Stimulated activated CD4-positive, alpha-beta T cell treated with anti-CD3 and anti-CD28 coated beads, TNF-alpha, amount 100 ng/mL, for 24 hours (primary cell): ENCODE measurements around the gene CA12.
A peak's percentile ranks its signal among the peaks of the same experiment; 100 is the strongest.
"Not testable (repeated sequence)": the region's sequence is repeated elsewhere in the genome, so short reads cannot be mapped to it uniquely, and the experiment has no call there.

Experiments
- DNase-seq, 3 experiments: peaks; one replicate each; pipeline ENCODE4 v3.0.0-alpha.2; 2020; ENCODE audit warnings: low read depth in 3 of 3

CA12 gene

DNA sequence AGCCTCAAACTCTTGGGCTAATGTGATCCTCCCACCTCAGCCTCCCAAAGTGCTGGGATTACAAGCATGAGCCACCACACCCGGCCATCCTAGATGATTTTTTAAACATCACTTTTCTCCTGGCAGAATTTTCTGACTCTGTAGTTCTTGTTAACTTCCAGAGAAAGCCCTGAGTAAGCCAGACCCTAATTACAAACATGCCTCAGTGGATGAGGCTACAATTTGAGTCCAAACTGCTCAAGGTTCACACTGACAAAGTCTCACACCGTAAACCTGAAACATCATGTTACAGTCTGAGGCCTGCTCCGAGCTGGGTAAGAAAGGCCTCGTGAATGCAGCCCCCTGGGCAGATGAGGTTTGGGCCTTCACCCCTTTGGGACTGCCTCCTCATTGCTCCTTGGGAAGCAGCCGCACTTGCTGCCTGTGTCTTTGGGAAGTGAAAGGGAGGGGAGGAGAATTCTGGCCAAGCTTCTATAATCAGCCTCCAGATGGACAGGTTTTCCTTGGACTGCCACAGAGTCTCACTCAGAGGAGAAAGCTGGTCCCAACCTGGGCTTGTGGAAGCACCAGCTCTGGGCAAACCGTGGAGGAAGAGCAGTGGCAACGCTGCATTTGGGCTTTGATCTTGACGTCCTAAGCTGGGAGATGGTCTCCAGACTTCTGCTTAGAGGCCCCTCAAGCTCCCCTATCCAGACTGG is 46.0 kb downstream of the CA12 start:
- no peak for DNase-seq

DNA sequence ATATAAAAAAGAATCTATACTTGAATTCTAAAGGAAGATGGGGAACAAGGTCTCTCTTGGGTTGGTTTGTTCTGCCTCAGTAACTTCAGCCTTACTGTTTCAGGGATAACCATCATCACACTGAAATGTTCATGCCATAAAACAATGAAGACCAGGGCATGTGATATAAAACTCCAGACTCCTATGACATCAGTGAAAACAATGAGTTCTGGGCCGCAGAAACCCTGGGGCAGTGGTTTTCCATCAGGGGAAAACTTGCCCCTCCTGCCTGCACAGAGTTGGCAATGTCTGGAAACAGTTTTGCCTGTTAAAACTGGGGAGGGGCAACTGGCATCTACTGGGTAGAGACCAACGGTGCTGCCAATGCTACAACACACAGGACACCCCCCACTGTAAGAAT is 46.8 kb downstream of the CA12 start:
- no peak for DNase-seq

DNA sequence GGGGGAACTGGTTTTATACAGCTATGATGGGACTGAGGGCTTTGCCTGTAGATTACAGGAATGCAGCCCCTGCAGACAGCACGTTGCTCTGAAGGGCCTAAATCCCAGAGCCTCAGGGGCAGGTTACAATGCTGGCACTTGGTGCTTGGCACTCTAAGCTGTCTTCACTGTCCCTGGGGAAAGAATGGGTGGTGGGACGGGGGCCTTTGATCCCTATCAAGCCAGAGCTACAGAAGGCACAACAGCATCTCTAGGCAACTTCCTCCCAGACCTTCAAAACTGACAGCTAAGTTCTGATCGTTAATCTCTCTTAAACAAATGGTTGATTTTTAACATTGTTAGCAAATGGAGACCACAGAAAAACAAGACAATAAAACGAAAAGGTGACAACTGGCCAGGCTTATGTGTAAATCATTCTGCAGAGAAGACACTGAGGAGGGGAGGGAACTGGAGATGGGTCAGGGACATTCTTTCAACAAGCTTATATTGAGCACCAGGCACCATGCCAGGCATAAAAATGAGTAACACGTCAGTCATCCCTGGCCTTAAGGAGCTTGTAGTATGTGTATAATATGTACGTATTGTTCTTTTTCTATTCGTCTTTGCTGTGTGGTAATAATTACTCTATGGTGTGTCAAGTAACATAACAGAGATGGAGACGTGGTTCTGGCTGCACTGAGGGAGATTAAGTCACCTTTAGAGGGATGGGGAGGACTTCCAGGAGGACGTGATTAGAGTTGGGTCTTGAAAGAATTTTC is 49.1 kb downstream of the CA12 start:
- DNase-seq: no peak

GRCh38 chr15:63331456-63331855 is 50.2 kb downstream of the CA12 start:
- DNase-seq: no peak

DNA sequence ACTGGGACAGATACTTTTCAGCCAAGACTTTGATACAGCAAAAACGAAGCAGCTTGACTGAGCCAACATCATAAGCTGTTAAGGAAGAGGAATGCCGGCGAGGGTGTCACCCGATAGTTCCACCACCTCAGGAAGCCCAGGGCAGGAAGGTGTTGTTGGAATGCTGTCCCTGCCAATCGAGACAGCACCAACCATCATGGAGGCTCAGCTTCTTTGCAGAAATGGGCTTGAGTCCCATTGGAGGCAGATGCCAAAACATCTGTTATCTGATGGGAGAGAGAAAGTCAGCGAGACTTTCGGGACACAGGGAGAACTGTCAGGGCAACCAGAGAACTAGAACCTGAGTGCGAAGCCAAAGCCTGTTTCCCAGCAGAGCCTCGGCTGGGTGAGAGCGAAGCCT is 50.7 kb downstream of the CA12 start:
- no peak for DNase-seq

GRCh38 chr15:63329567-63330350 is 51.9 kb downstream of the CA12 start:
- DNase-seq: no peak

GRCh38 chr15:63327648-63328421 is 53.8 kb downstream of the CA12 start:
- no peak for DNase-seq

GRCh38 chr15:63324770-63325169 is 56.9 kb downstream of the CA12 start:
- peak in 1 of 3 experiments; percentile 9 for DNase-seq

GRCh38 chr15:63323798-63324563 is 57.7 kb downstream of the CA12 start:
- no peak for DNase-seq

GRCh38 chr15:63322541-63322940 is 59.1 kb downstream of the CA12 start:
- no peak for DNase-seq

GRCh38 chr15:63321462-63321861 is 60.2 kb downstream of the CA12 start:
- no peak for DNase-seq

- DNase-seq: not testable (repeated sequence)
Observed at GRCh38 chr15:63320981-63321380, 60.7 kb downstream of the CA12 start.

GRCh38 chr15:63320446-63320845 is 61.2 kb downstream of the CA12 start:
- not testable (repeated sequence) for DNase-seq

DNA sequence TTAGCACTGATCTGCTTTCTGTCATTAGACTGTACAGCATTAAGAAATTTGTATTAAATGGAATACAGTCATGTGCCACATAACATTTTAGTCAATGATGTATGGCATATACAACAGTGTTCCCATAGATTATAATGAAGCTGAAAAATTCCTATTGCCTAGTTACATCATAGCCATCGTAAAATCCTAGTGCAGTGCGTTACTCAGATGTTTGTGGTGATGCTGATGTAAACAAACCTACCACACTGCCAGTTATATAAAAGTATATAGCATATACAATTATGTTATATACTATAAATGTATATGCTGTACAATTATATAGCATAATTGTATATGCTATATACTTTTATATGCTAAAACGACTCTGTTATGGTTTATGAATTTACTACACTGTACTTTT is 62.6 kb downstream of the CA12 start:
- DNase-seq: no peak

DNA sequence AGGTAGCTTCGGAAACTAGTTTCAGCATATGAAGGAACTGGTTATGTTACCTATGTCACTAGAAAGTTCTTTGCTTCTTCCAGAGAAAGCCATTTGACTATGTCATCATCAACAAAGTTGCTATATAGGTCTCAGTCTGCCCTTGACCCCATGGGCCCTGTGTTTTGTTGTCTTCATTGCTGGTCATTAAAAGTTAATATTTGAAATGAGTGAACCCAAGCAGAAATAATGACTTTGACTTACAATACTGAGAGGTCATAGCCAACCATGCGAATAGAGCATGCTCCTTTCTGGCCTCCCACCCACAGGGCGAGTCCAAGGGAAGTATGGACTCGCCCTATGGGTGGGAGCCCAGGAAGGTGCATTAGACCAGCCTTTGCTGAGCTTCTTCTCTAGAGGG is 63.3 kb downstream of the CA12 start:
- DNase-seq: no peak

GRCh38 chr15:63314409-63314808 is 67.2 kb downstream of the CA12 start:
- no peak for DNase-seq

DNA sequence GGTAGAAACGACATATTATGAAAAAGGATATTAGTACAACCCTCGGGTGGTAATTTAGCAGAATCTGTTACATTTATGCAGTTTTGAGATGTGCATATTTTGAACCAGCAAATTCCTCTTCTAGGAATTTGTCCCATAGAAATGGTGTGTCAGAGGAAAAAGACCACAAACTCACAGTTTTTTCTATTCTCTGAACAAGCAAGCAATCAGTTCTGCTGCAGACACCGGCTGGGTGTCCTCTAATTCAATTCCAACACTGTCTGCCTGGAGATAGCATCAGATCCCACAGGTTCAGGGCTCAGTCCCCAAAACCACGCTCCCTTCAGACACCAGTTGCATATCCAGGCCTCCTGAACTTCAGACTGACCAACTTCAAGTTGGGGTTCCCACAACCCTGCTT is 67.8 kb downstream of the CA12 start:
- no peak for DNase-seq

DNA sequence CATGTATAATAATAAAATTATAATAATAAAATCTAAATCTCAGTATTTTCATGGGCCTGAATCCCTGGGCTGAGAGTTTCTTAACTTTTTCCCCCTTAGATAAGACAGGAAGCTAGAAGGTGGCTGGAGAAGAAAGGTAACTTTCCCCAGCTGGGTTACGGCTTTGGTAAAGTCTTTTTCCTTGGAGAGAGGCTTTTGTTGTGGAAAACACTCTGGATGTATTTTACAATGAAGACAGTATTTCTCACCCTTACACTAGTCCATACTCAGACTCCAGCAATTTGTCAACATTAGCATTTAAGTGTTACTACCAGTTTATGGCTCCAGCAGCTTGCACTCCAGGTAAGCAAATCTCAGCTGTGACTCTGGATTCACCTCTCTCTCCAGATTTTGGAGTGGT is 69.4 kb downstream of the CA12 start:
- DNase-seq: no peak

DNA sequence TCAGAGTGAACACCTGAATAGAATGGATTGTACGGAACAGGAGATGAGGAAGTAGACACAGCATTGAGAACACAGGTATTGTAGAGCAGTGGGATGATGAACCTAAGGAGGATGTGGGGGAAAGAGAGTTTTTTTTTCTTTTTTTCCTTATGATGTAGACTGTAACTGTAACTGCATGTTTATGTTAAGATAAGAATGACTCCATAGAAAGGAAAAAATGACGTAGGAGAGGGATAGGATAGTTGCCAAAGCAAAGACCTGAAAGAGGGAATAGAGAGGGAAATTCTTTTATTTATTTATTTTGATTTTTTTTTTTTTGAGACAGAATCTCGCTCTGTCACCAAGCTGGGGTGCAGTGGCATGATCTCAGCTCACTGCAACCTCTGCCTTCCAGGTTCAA is 71.0 kb downstream of the CA12 start:
- no peak for DNase-seq

DNA sequence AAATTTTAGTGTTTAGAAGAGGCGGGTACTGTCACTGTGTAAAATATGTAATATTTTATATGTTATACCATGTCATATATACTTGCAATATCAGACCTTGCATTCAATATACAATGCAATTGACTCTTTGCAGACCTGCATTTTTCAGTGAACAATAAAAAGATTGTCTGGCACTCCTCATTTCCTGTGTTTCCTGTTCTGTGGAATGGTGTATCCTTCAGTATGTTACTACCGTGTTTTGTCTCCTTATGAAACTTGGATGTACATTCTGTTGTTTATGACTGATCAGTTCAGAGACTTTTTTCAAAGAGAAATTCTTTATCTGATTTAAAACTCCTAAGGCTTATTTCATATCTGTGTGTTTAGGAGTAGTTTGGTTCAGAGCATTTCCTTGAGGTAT is 72.7 kb downstream of the CA12 start:
- DNase-seq: no peak

GRCh38 chr15:63308491-63308890 is 73.2 kb downstream of the CA12 start:
- no peak for DNase-seq
